H1 (cell line): Measurements from ENCODE around the gene MRPS14. TPM values are rescaled to one million over a fixed set of nuclear protein-coding genes. Genes with fewer than 3 reads are reported as not detected.

Source experiments
- CTCF ChIA-PET: fragments of 300-600 bp; sonication (Branson Sonifier 250); formaldehyde crosslinking; loops from one replicate; lab custom pipeline; 2021; ENCODE audit not compliant: partially characterized antibody; lab: Charles Lee
- POLR2A ChIA-PET: fragments of 300-600 bp; sonication (Branson Sonifier 250); formaldehyde crosslinking; loops from one replicate; lab custom pipeline; 2021; ENCODE audit warnings: inconsistent platforms; ENCODE audit not compliant: partially characterized antibody; lab: Charles Lee
- DNase-seq, 2 experiments: peaks; one replicate each; pipeline versions ENCODE4 v3.0.0 to v3.0.0-alpha.2; 2010 to 2022; ENCODE audit warnings: low spot score in 2 of 2, low read depth in 1 of 2, mixed read lengths in 1 of 2
- FAIRE-seq: peaks from 2 replicates; lab custom pipeline; 2011; peaks lifted over from hg19 to GRCh38; lab: Jason Lieb, UNC
- H2AFZ ChIP-seq: 2 replicates; pipeline ENCODE4 v1.8.1; 2012; ENCODE audit warnings: low read length, inconsistent platforms
- H2AK5ac ChIP-seq: 2 replicates; pipeline ENCODE4 v1.6.1; 2013; ENCODE audit warnings: low read depth, low read length
- H2BK120ac ChIP-seq: replicated peaks from 2 replicates; pipeline ENCODE3; 2013; ENCODE audit warnings: low read depth, low read length, inconsistent platforms
- H2BK12ac ChIP-seq: 2 replicates; pipeline ENCODE4 v1.6.1; 2013; ENCODE audit warnings: low read depth, low read length
- H2BK15ac ChIP-seq: 2 replicates; pipeline ENCODE4 v1.6.1; 2013; ENCODE audit warnings: low read length
- H2BK20ac ChIP-seq: 2 replicates; pipeline ENCODE4 v1.6.1; 2013; ENCODE audit warnings: low read length
- H2BK5ac ChIP-seq: 2 replicates; pipeline ENCODE4 v1.6.1; 2013; ENCODE audit warnings: low read depth, low read length
- H3K14ac ChIP-seq: 2 replicates; pipeline ENCODE4 v1.6.1; 2013; ENCODE audit warnings: inconsistent platforms; ENCODE audit not compliant: insufficient read length
- H3K18ac ChIP-seq: 2 replicates; pipeline ENCODE4 v1.6.1; 2013; ENCODE audit warnings: low read length; ENCODE audit errors: extremely low read depth
- H3K23ac ChIP-seq: 2 replicates; pipeline ENCODE4 v1.6.1; 2013; ENCODE audit warnings: inconsistent platforms; ENCODE audit not compliant: insufficient read length
- H3K23me2 ChIP-seq: 2 replicates; pipeline ENCODE4 v1.6.1; 2013; ENCODE audit warnings: low read depth, low read length
- H3K27ac ChIP-seq: 2 replicates; pipeline ENCODE4 v1.6.1; 2011; ENCODE audit warnings: low read depth, low read length, inconsistent platforms
- H3K27me3 ChIP-seq, 4 experiments: replicated peaks in 1 of 4; 1 replicate in 1 of 4; 2 replicates in 3 of 4; pipeline versions ENCODE4 v1.6.1 to v1.8.1; 2011 to 2013; ENCODE audit warnings: low read length in 3 of 4, mild to moderate bottlenecking in 3 of 4, inconsistent platforms in 2 of 4, mixed read lengths in 2 of 4, moderate library complexity in 1 of 4; ENCODE audit not compliant: control insufficient read depth in 3 of 4, insufficient read depth in 3 of 4; ENCODE audit errors: extremely low read depth in 1 of 4
- H3K36me3 ChIP-seq, 4 experiments: 2 replicates each; pipeline versions ENCODE4 v1.6.1 to v1.8.1; 2011 to 2013; ENCODE audit warnings: mild to moderate bottlenecking in 4 of 4, low read length in 3 of 4, moderate library complexity in 2 of 4, control low read depth in 1 of 4, inconsistent platforms in 1 of 4; ENCODE audit not compliant: insufficient read depth in 4 of 4, control insufficient read depth in 2 of 4
- H3K4ac ChIP-seq: replicated peaks from 2 replicates; pipeline ENCODE3; 2013; ENCODE audit warnings: low read length, low read depth, mixed read lengths, inconsistent platforms; ENCODE audit not compliant: insufficient read length
- H3K4me1 ChIP-seq, 4 experiments: replicated peaks in 1 of 4; 1 replicate in 1 of 4; 2 replicates in 3 of 4; pipeline versions ENCODE4 v1.6.1 to v1.8.1; 2011 to 2013; ENCODE audit warnings: low read length in 3 of 4, inconsistent platforms in 2 of 4, mixed read lengths in 1 of 4; ENCODE audit not compliant: insufficient read depth in 4 of 4, control insufficient read depth in 3 of 4
- H3K4me2 ChIP-seq, 2 experiments: 2 replicates each; pipeline versions ENCODE4 v1.6.1 to v1.8.1; 2011 to 2013; ENCODE audit warnings: low read depth in 2 of 2, low read length in 2 of 2, control low read depth in 1 of 2, inconsistent platforms in 1 of 2, mild to moderate bottlenecking in 1 of 2; ENCODE audit not compliant: insufficient read depth in 1 of 2
- H3K4me3 ChIP-seq, 4 experiments: fragments of 200-600, 300-600 bp in 1 of 4; sonication (generic), shearing (Covaris generic), sonication (Bioruptor Twin) in 1 of 4; 2 replicates each; pipeline versions ENCODE4 v1.5.1 to v1.8.1; 2011 to 2016; ENCODE audit warnings: low read length in 4 of 4, low read depth in 3 of 4, control low read depth in 2 of 4, inconsistent platforms in 2 of 4, mild to moderate bottlenecking in 2 of 4, mixed read lengths in 1 of 4, moderate library complexity in 1 of 4; ENCODE audit not compliant: insufficient read depth in 2 of 4; ENCODE audit errors: extremely low read depth in 1 of 4
- H3K56ac ChIP-seq: replicated peaks from 2 replicates; pipeline ENCODE3; 2013; ENCODE audit warnings: low read depth, mild to moderate bottlenecking, mixed read lengths, low read length, inconsistent platforms; ENCODE audit not compliant: insufficient read length
- H3K79me1 ChIP-seq: 2 replicates; pipeline ENCODE4 v1.6.1; 2013; ENCODE audit warnings: low read depth, low read length, control low read depth
- H3K79me2 ChIP-seq, 2 experiments: 2 replicates each; pipeline versions ENCODE4 v1.6.1 to v1.8.1; 2012 to 2013; ENCODE audit warnings: low read length in 2 of 2, mild to moderate bottlenecking in 2 of 2, inconsistent platforms in 1 of 2; ENCODE audit not compliant: insufficient read depth in 2 of 2, control insufficient read depth in 1 of 2
- H3K9ac ChIP-seq, 4 experiments: replicated peaks in 1 of 4; 1 replicate in 1 of 4; 2 replicates in 3 of 4; pipeline versions ENCODE4 v1.6.1 to v1.8.1; 2011 to 2013; ENCODE audit warnings: low read depth in 3 of 4, low read length in 3 of 4, control low read depth in 2 of 4, mild to moderate bottlenecking in 2 of 4, moderate library complexity in 2 of 4, inconsistent platforms in 1 of 4; ENCODE audit errors: extremely low read depth in 1 of 4
- H3K9me3 ChIP-seq, 2 experiments: 2 replicates each; pipeline versions ENCODE4 v1.6.1 to v1.8.1; 2012 to 2013; ENCODE audit warnings: mild to moderate bottlenecking in 2 of 2, moderate library complexity in 2 of 2, control low read depth in 1 of 2, inconsistent platforms in 1 of 2, low read depth in 1 of 2, low read length in 1 of 2, mixed read lengths in 1 of 2; ENCODE audit not compliant: insufficient read depth in 2 of 2
- H4K20me1 ChIP-seq, 2 experiments: replicated peaks in 1 of 2; 2 replicates each; pipeline versions ENCODE3 to v1.8.1; 2011 to 2013; ENCODE audit warnings: inconsistent platforms in 2 of 2, low read length in 2 of 2, mild to moderate bottlenecking in 1 of 2; ENCODE audit not compliant: insufficient read depth in 2 of 2, control insufficient read depth in 1 of 2
- H4K5ac ChIP-seq: 2 replicates; pipeline ENCODE4 v1.6.1; 2013; ENCODE audit warnings: low read length, low read depth, mixed read lengths, inconsistent platforms; ENCODE audit not compliant: insufficient read length
- H4K8ac ChIP-seq: 2 replicates; pipeline ENCODE4 v1.8.0; 2013; ENCODE audit warnings: mild to moderate bottlenecking, moderate library complexity, low read length, inconsistent platforms; ENCODE audit not compliant: insufficient read depth; ENCODE audit errors: extremely low read depth
- H4K91ac ChIP-seq: replicated peaks from 2 replicates; pipeline ENCODE3; 2013; ENCODE audit warnings: low read length, mixed read lengths, inconsistent platforms; ENCODE audit not compliant: insufficient read length
- ASH2L ChIP-seq: fragments of 200-600, 300-600 bp; sonication (generic); IDR thresholded peaks from one replicate; pipeline ENCODE4 v1.7.1; 2017; ENCODE audit warnings: low read length
- CHD2 ChIP-seq: IDR thresholded peaks from 2 replicates; pipeline ENCODE4 v1.6.1; 2012; ENCODE audit warnings: low read length, improper control_type of control experiment
- CREB1 ChIP-seq: IDR thresholded peaks from 2 replicates; pipeline ENCODE4 v1.6.1; 2012; ENCODE audit warnings: inconsistent platforms
- CTCF ChIP-seq, 3 experiments: IDR thresholded peaks; 1 replicate in 2 of 3; 2 replicates in 1 of 3; pipeline versions ENCODE4 v1.5.1 to v1.6.1; 2011; ENCODE audit warnings: low read length in 3 of 3, mild to moderate bottlenecking in 3 of 3, inconsistent platforms in 2 of 3, low read depth in 1 of 3, moderate library complexity in 1 of 3; ENCODE audit not compliant: insufficient read depth in 1 of 3; ENCODE audit errors: control extremely low read depth in 1 of 3
- GABPA ChIP-seq: IDR thresholded peaks from 2 replicates; pipeline ENCODE4 v1.6.1; 2011; ENCODE audit warnings: mild to moderate bottlenecking, low read length, moderate library complexity, borderline replicate concordance; ENCODE audit not compliant: insufficient read depth
- GTF2F1 ChIP-seq: IDR thresholded peaks from 2 replicates; pipeline ENCODE4 v1.6.1; 2012; ENCODE audit warnings: low read depth, low read length, improper control_type of control experiment, borderline replicate concordance
- RFX5 ChIP-seq: IDR thresholded peaks from 2 replicates; pipeline ENCODE4 v1.6.1; 2011; ENCODE audit warnings: low read depth, low read length, improper control_type of control experiment, borderline replicate concordance
- RXRA ChIP-seq: IDR thresholded peaks from 2 replicates; pipeline ENCODE4 v1.6.1; 2011; ENCODE audit warnings: low read depth, mild to moderate bottlenecking, low read length, moderate library complexity; ENCODE audit not compliant: insufficient read depth
- SIRT6 ChIP-seq: IDR thresholded peaks from one replicate; pipeline ENCODE4 v1.7.1; 2012; ENCODE audit warnings: low read length, inconsistent platforms
- SIX5 ChIP-seq: IDR thresholded peaks from 2 replicates; pipeline ENCODE4 v1.6.1; 2011; ENCODE audit warnings: mild to moderate bottlenecking, low read depth, low read length
- SRF ChIP-seq: IDR thresholded peaks from 2 replicates; pipeline ENCODE4 v1.6.1; 2011; ENCODE audit warnings: mild to moderate bottlenecking, low read depth, low read length, moderate library complexity
- YY1 ChIP-seq: IDR thresholded peaks from 2 replicates; pipeline ENCODE4 v1.6.1; 2011; ENCODE audit warnings: low read depth, mild to moderate bottlenecking, low read length
- WGBS, 2 experiments: shearing (Covaris generic) in 1 of 2; methylation state at CpG; one replicate each; pipeline versions ENCODE4 v1.1.6 to v1.1.7; 2013 to 2015; ENCODE audit warnings: low lambda C conversion rate in 2 of 2, mixed read lengths in 2 of 2, inconsistent platforms in 1 of 2, low coverage in 1 of 2, missing lambda C conversion rate in 1 of 2; ENCODE audit not compliant: insufficient replicate concordance in 2 of 2, insufficient coverage in 1 of 2, insufficient read length in 1 of 2; ENCODE audit errors: extremely low coverage in 1 of 2, missing lambda C conversion rate in 1 of 2; 5-methylcytosine and 5-hydroxymethylcytosine counted together
- polyA plus RNA-seq, 7 experiments: library from polyadenylated mRNA; depleted of rRNA in 3 of 7; stranded (reverse) in 5 of 7; unstranded in 2 of 7; fragments of >200 nt in 5 of 7; fragments of 200-250 nt in 2 of 7; gene quantifications; 1 replicate in 5 of 7; 2 replicates in 1 of 7; 4 replicates in 1 of 7; pipeline versions ENCODE4 v1.2.1 to v1.2.3, GENCODE V29; 2011 to 2013; ENCODE audit warnings: missing spikeins in 2 of 7, mixed read lengths in 2 of 7
- total RNA-seq: library from RNA; stranded (reverse); fragmentation: NEBNext Ultra II Directional; extraction: Animal tissue kit (Norgen Biotek cat#: 25700); gene quantifications from 2 replicates; pipeline ENCODE4 v1.2.1, GENCODE V29; 2021

MRPS14 gene
- total and polyA plus RNA-seq, 2 of the 8 experiments (the other 6 are each of a cell fraction or from before 2014, with no cell fraction given) = 27.5 to 38.7 TPM

DNA sequence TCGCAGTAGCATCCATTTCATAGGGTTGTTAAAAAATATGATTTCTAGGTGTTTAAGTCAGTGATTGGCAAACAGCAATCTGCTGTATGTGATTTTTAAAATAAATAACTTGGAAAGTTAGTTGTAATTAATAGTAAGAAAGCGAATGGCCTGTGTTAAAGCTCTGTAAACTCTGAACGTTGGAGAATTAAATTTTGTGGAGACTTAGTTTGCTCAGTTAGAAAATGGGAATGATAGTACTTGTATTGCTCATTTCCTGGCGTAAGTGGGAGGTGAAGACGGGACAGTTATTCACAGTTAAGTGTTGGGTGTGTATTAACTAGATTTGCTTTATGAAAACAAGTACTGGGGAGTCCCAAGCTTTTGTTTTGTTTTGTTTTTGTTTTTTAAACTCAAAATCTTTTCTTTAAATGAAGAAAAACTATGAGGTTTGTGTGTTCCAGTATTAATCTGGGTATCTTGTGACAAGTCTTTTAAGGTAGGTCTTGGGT, 22.5 kb downstream of the MRPS14 start:
- Histone ChIP-seq H3K4ac (no peak overlapping the region), H3K56ac (peak overlapping the region; percentile 94), H3K4me2 (peak overlapping the region; percentile 66 to 97), H3K79me2 (peaks cover 39 to 57% of the 10 kb centered on the region in 2 experiments), H2AFZ (no peak overlapping the region), H3K14ac (no peak overlapping the region), H4K8ac (no peak overlapping the region), H3K4me3 (peak overlapping the region; percentile 92 to 96 (median 94)), H3K18ac (0 out of 2 replicates have a peak overlapping the region, but pooled peaks have one; percentile 51), H2BK5ac (no peak overlapping the region), H3K27me3 (no peaks in the 10 kb centered on the region), H3K79me1 (0 out of 2 replicates have a peak, but pooled peaks cover 2% of the 10 kb centered on the region), H4K5ac (no peak overlapping the region), H2BK20ac (no peak overlapping the region), H3K4me1 (peaks cover 0 to 4% (median 0%) of the 10 kb centered on the region in 4 experiments; a peak in 1 of 7 replicates), H3K9ac (peak overlapping the region; percentile 75 to 88 (median 84); a peak in 5 of 7 replicates), H2AK5ac (no peak overlapping the region), H3K23me2 (peaks cover 5% of the 10 kb centered on the region), H3K36me3 (peaks cover 4 to 13% (median 10%) of the 10 kb centered on the region in 4 experiments; a peak in 5 of 8 replicates), H4K91ac (no peak overlapping the region), H3K27ac (no peak overlapping the region), H3K9me3 (no peaks in the 10 kb centered on the region), H4K20me1 (peaks cover 0 to 9% of the 10 kb centered on the region in 2 experiments), H2BK12ac (no peak overlapping the region), H3K23ac (no peak overlapping the region), H2BK120ac (no peak overlapping the region), H2BK15ac (no peak overlapping the region)
- POLR2A ChIA-PET = interaction anchor here (0.7 to 4.5 kb wide), 15 partner anchors 12 to 241 kb away, joined by 3 to 66 read pairs (median 10); partner anchors contain the start of gene MRPS14
- CTCF ChIA-PET = interaction anchor here (1.0 to 1.4 kb wide), 5 partner anchors 15 to 251 kb away, joined by 3 to 4 read pairs (median 4); no protein-coding TSS in a partner anchor
- no peak for DNase-seq
- 10% methylated on average over 5 of the region's 5 CpGs; no CpG with 5 or more reads in 1 of the 2 experiments for WGBS, 2 experiments
- FAIRE-seq = no peak
- TF ChIP-seq SIRT6 (no peak), CTCF (IDR thresholded peaks at IDR 0.05; ENCODE audit: control extremely low read depth in 1 of 3, insufficient read depth in 1 of 3, low read depth in 1 of 3, low read length in 3 of 3) (no peak), SIX5 (no peak), YY1 (no peak), GTF2F1 (no peak), GABPA (no peak), RFX5 (no peak), CHD2 (no peak), ASH2L (no peak), SRF (no peak), CREB1 (no peak), RXRA (no peak)
